Globus pallidus (tissue), 1 donor: ENCODE measurements around the gene RAMACL.

Source experiments
- DNase-seq: peaks from one replicate; pipeline ENCODE4 v3.0.0-alpha.2; 2015; ENCODE audit warnings: low spot score

RAMACL gene

GRCh38 chr6:166578536-166579236 is 7.8 kb downstream of the RAMACL start:
- no peak for DNase-seq

- DNase-seq: no peak
These were observed 11.3 kb downstream of the RAMACL start for GRCh38 chr6:166575205-166575604.

- DNase-seq: no peak
These were observed 12.8 kb downstream of the RAMACL start for GRCh38 chr6:166573511-166574216.

- no peak for DNase-seq
These were observed 13.9 kb downstream of the RAMACL start for GRCh38 chr6:166572370-166573261.

- no peak for DNase-seq
These were observed 15.4 kb downstream of the RAMACL start for GRCh38 chr6:166570929-166571713.

- DNase-seq: no peak
These were observed 17.3 kb downstream of the RAMACL start for GRCh38 chr6:166569206-166569605.

GRCh38 chr6:166567813-166568212 is 18.7 kb downstream of the RAMACL start:
- no peak for DNase-seq

- no peak for DNase-seq
These were observed 19.4 kb downstream of the RAMACL start for GRCh38 chr6:166567107-166567506.

- DNase-seq: no peak
These were observed 20.2 kb downstream of the RAMACL start for GRCh38 chr6:166566026-166567011.

GRCh38 chr6:166565084-166565967 is 21.2 kb downstream of the RAMACL start:
- no peak for DNase-seq

GRCh38 chr6:166563805-166564204 is 22.7 kb downstream of the RAMACL start:
- DNase-seq: no peak

- DNase-seq: no peak
These were observed 23.3 kb downstream of the RAMACL start for GRCh38 chr6:166563200-166563599.

GRCh38 chr6:166562726-166563125 is 23.8 kb downstream of the RAMACL start:
- DNase-seq: no peak

- no peak for DNase-seq
These were observed 24.6 kb downstream of the RAMACL start for GRCh38 chr6:166561771-166562359.

GRCh38 chr6:166560222-166560621 is 26.3 kb downstream of the RAMACL start:
- no peak for DNase-seq

GRCh38 chr6:166559662-166560061 is 26.8 kb downstream of the RAMACL start:
- DNase-seq: no peak

- no peak for DNase-seq
These were observed 27.3 kb downstream of the RAMACL start for GRCh38 chr6:166559211-166559610.

GRCh38 chr6:166558156-166559005 is 28.1 kb downstream of the RAMACL start:
- DNase-seq: no peak
